ENCODE data around the gene SLC16A12. TPM values are rescaled to one million over a fixed set of nuclear protein-coding genes. Genes with fewer than 3 reads are reported as not detected.

SLC16A12 gene
- total and polyA plus RNA-seq, 4 donors, result 0.03 to 10.7 (median 0.94) TPM

GRCh38 chr10:89388806-89389205 lies 146.6 kb downstream of the SLC16A12 start:
- Histone ChIP-seq H3K4me3 (ENCODE audit: low read depth in 1 of 3, low read length in 3 of 3) (no peak overlapping the region), H3K27ac (ENCODE audit: low read depth in 1 of 2, low read length in 2 of 2) (no peak overlapping the region), H3K9ac (ENCODE audit: low read depth in 1 of 2, low read length in 2 of 2) (no peak overlapping the region), H3K27me3 (ENCODE audit: control insufficient read depth in 4 of 4, insufficient read depth in 4 of 4, low read length in 3 of 4) (no peaks in the 10 kb centered on the region), H3K36me3 (ENCODE audit: control insufficient read depth in 4 of 4, insufficient read depth in 3 of 4, low read depth in 1 of 4, low read length in 3 of 4) (no peaks in the 10 kb centered on the region), H3K4me1 (ENCODE audit: control insufficient read depth in 4 of 4, insufficient read depth in 4 of 4, low read length in 3 of 4) (peaks cover 2 to 24% (median 10%) of the 10 kb centered on the region in 4 donors), H3K9me3 (ENCODE audit: control insufficient read depth in 4 of 4, low read length in 3 of 4) (no peaks in the 10 kb centered on the region)
- DNase-seq (ENCODE audit: low spot score), result no peak
- WGBS, result 84% methylated on average over 2 of the region's 2 CpGs
- TF ChIP-seq YY1 (IDR thresholded peaks at IDR 0.05) (no peak), RAD21 (IDR thresholded peaks at IDR 0.05) (no peak), NR2F2 (IDR thresholded peaks at IDR 0.05) (no peak)

- TF ChIP-seq TAF1 (conservative IDR thresholded peaks at IDR 0.05), result no peak
- TF ChIP-seq FOXA1 (IDR thresholded peaks at IDR 0.05), result no peak
- TF ChIP-seq, protein P1, sequence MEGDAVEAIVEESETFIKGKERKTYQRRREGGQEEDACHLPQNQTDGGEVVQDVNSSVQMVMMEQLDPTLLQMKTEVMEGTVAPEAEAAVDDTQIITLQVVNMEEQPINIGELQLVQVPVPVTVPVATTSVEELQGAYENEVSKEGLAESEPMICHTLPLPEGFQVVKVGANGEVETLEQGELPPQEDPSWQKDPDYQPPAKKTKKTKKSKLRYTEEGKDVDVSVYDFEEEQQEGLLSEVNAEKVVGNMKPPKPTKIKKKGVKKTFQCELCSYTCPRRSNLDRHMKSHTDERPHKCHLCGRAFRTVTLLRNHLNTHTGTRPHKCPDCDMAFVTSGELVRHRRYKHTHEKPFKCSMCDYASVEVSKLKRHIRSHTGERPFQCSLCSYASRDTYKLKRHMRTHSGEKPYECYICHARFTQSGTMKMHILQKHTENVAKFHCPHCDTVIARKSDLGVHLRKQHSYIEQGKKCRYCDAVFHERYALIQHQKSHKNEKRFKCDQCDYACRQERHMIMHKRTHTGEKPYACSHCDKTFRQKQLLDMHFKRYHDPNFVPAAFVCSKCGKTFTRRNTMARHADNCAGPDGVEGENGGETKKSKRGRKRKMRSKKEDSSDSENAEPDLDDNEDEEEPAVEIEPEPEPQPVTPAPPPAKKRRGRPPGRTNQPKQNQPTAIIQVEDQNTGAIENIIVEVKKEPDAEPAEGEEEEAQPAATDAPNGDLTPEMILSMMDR (IDR thresholded peaks at IDR 0.05; ENCODE audit: low read depth, low read length, missing input control), result no peak
- no peak for TF ChIP-seq RAD21 (IDR thresholded peaks at IDR 0.05)
- TF ChIP-seq FOXA2 (IDR thresholded peaks at IDR 0.05), result no peak
- TF ChIP-seq, protein P2, sequence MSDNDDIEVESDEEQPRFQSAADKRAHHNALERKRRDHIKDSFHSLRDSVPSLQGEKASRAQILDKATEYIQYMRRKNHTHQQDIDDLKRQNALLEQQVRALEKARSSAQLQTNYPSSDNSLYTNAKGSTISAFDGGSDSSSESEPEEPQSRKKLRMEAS (IDR thresholded peaks at IDR 0.05), result no peak
- no peak for TF ChIP-seq YY1 (IDR thresholded peaks at IDR 0.05)
- TF ChIP-seq NR2F2 (IDR thresholded peaks at IDR 0.05), result no peak
- TF ChIP-seq, protein P3, sequence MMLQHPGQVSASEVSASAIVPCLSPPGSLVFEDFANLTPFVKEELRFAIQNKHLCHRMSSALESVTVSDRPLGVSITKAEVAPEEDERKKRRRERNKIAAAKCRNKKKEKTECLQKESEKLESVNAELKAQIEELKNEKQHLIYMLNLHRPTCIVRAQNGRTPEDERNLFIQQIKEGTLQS (IDR thresholded peaks at IDR 0.05), result no peak
- no peak for TF ChIP-seq EGR1 (IDR thresholded peaks at IDR 0.05; ENCODE audit: low read depth in 2 of 2)
- no peak for TF ChIP-seq HNF4A (conservative IDR thresholded peaks at IDR 0.05)
- TF ChIP-seq, protein P4, sequence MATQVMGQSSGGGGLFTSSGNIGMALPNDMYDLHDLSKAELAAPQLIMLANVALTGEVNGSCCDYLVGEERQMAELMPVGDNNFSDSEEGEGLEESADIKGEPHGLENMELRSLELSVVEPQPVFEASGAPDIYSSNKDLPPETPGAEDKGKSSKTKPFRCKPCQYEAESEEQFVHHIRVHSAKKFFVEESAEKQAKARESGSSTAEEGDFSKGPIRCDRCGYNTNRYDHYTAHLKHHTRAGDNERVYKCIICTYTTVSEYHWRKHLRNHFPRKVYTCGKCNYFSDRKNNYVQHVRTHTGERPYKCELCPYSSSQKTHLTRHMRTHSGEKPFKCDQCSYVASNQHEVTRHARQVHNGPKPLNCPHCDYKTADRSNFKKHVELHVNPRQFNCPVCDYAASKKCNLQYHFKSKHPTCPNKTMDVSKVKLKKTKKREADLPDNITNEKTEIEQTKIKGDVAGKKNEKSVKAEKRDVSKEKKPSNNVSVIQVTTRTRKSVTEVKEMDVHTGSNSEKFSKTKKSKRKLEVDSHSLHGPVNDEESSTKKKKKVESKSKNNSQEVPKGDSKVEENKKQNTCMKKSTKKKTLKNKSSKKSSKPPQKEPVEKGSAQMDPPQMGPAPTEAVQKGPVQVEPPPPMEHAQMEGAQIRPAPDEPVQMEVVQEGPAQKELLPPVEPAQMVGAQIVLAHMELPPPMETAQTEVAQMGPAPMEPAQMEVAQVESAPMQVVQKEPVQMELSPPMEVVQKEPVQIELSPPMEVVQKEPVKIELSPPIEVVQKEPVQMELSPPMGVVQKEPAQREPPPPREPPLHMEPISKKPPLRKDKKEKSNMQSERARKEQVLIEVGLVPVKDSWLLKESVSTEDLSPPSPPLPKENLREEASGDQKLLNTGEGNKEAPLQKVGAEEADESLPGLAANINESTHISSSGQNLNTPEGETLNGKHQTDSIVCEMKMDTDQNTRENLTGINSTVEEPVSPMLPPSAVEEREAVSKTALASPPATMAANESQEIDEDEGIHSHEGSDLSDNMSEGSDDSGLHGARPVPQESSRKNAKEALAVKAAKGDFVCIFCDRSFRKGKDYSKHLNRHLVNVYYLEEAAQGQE (IDR thresholded peaks at IDR 0.05), result no peak
- no peak for TF ChIP-seq SP1 (IDR thresholded peaks at IDR 0.05)
- TF ChIP-seq, protein P5, sequence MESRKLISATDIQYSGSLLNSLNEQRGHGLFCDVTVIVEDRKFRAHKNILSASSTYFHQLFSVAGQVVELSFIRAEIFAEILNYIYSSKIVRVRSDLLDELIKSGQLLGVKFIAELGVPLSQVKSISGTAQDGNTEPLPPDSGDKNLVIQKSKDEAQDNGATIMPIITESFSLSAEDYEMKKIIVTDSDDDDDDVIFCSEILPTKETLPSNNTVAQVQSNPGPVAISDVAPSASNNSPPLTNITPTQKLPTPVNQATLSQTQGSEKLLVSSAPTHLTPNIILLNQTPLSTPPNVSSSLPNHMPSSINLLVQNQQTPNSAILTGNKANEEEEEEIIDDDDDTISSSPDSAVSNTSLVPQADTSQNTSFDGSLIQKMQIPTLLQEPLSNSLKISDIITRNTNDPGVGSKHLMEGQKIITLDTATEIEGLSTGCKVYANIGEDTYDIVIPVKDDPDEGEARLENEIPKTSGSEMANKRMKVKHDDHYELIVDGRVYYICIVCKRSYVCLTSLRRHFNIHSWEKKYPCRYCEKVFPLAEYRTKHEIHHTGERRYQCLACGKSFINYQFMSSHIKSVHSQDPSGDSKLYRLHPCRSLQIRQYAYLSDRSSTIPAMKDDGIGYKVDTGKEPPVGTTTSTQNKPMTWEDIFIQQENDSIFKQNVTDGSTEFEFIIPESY (IDR thresholded peaks at IDR 0.05), result no peak
- TF ChIP-seq JUND (IDR thresholded peaks at IDR 0.05), result no peak
- no peak for TF ChIP-seq HNF4G (IDR thresholded peaks at IDR 0.05)
- no peak for TF ChIP-seq GABPA (IDR thresholded peaks at IDR 0.05 in 1 of 2, conservative IDR thresholded peaks at IDR 0.05 in 1 of 2)
- TF ChIP-seq RXRA (IDR thresholded peaks at IDR 0.05), result no peak
- Histone ChIP-seq H3K9ac (ENCODE audit: low read depth in 1 of 2, low read length in 2 of 2) (no peak overlapping the region), H3K4me3 (ENCODE audit: low read depth in 1 of 3, low read length in 3 of 3) (no peak overlapping the region), H3K4me1 (ENCODE audit: control insufficient read depth in 4 of 4, insufficient read depth in 4 of 4, low read length in 3 of 4) (no peaks in the 10 kb centered on the region), H3K36me3 (ENCODE audit: control insufficient read depth in 4 of 4, insufficient read depth in 3 of 4, low read depth in 1 of 4, low read length in 3 of 4) (no peaks in the 10 kb centered on the region), H3K27ac (ENCODE audit: low read depth in 1 of 2, low read length in 2 of 2) (no peak overlapping the region), H3K9me3 (ENCODE audit: control insufficient read depth in 4 of 4, low read length in 3 of 4) (no peaks in the 10 kb centered on the region), H3K27me3 (ENCODE audit: control insufficient read depth in 4 of 4, insufficient read depth in 4 of 4, low read length in 3 of 4) (no peaks in the 10 kb centered on the region)
- WGBS, result 78% methylated on average over 4 of the region's 4 CpGs
- no peak for DNase-seq (ENCODE audit: low spot score)
Observed at GRCh38 chr10:89384474-89385340, 150.7 kb downstream of the SLC16A12 start.

Measured in liver (tissue), 9 donors.